DOHH2 (cell line): ENCODE data around the gene COL25A1.

Experiments
- H3F3A ChIP-seq: fragments of 200-600 bp; sonication (generic), shearing (Covaris generic); 2 replicates; pipeline ENCODE4 v1.6.0; 2016; ENCODE audit warnings: antibody characterized with exemption, mild to moderate bottlenecking; ENCODE audit not compliant: control insufficient read depth, insufficient read depth
- H3K27ac ChIP-seq: fragments of 200-600 bp; sonication (generic); 2 replicates; pipeline ENCODE4 v1.5.1; 2014; ENCODE audit warnings: low read depth, mild to moderate bottlenecking, low read length, moderate library complexity
- H3K27me3 ChIP-seq: fragments of 200-600 bp; sonication (generic); 2 replicates; pipeline ENCODE4 v1.6.1; 2014; ENCODE audit warnings: mild to moderate bottlenecking, low read length, mixed read lengths; ENCODE audit not compliant: control insufficient read depth
- H3K36me3 ChIP-seq: fragments of 200-600 bp; sonication (generic); 2 replicates; pipeline ENCODE4 v1.6.1; 2014; ENCODE audit warnings: mild to moderate bottlenecking, low read length, moderate library complexity, mixed read lengths; ENCODE audit not compliant: control insufficient read depth
- H3K4me1 ChIP-seq: fragments of 200-600 bp; sonication (generic); 2 replicates; pipeline ENCODE4 v1.6.1; 2014; ENCODE audit warnings: mild to moderate bottlenecking, low read length, mixed read lengths; ENCODE audit not compliant: control insufficient read depth
- H3K4me2 ChIP-seq: fragments of 200-600 bp; sonication (generic); 2 replicates; pipeline ENCODE4 v1.6.0; 2014; ENCODE audit warnings: mild to moderate bottlenecking, low read length, moderate library complexity
- H3K4me3 ChIP-seq: fragments of 200-600 bp; sonication (generic); 2 replicates; pipeline ENCODE4 v1.5.1; 2014; ENCODE audit warnings: mild to moderate bottlenecking, low read length, mixed read lengths
- H3K79me2 ChIP-seq: fragments of 200-600 bp; sonication (generic); 2 replicates; pipeline ENCODE4 v1.6.1; 2014; ENCODE audit warnings: mild to moderate bottlenecking, low read length, mixed read lengths; ENCODE audit not compliant: control insufficient read depth
- H3K9me2 ChIP-seq: fragments of 200-600 bp; sonication (generic); replicated peaks from 2 replicates; pipeline ENCODE4 v1.6.1; 2014; ENCODE audit warnings: mild to moderate bottlenecking, low read length, mixed read lengths; ENCODE audit not compliant: control insufficient read depth
- H3K9me3 ChIP-seq: fragments of 200-600 bp; sonication (generic); 2 replicates; pipeline ENCODE4 v1.6.1; 2014; ENCODE audit warnings: antibody characterized with exemption, low read length, mixed read lengths; ENCODE audit not compliant: control insufficient read depth, insufficient read depth
- H4K20me1 ChIP-seq: fragments of 200-600 bp; sonication (generic); 2 replicates; pipeline ENCODE4 v1.6.0; 2014; ENCODE audit warnings: low read depth, mild to moderate bottlenecking, antibody characterized with exemption, low read length, moderate library complexity; ENCODE audit not compliant: control insufficient read depth, insufficient read depth
- CTCF ChIP-seq: fragments of 200-600 bp; sonication (generic); IDR thresholded peaks from one replicate; pipeline ENCODE4 v1.5.1; 2014; ENCODE audit warnings: antibody characterized with exemption, mild to moderate bottlenecking, low read depth, low read length; ENCODE audit not compliant: poor library complexity, severe bottlenecking
- EZH2phosphoT487 ChIP-seq: fragments of 200-600 bp; sonication (generic); IDR thresholded peaks from 2 replicates; pipeline ENCODE4 v1.6.1; 2017; ENCODE audit warnings: borderline replicate concordance, mild to moderate bottlenecking, antibody characterized with exemption, low read length, moderate library complexity, mixed read lengths

The COL25A1 gene

GRCh38 chr4:109207061-109207460, 95.4 kb downstream of the COL25A1 start:
- no peaks in the 10 kb centered on the region for H4K20me1 ChIP-seq
- no peak overlapping the region for H3K4me2 ChIP-seq
- H3K36me3 ChIP-seq = no peaks in the 10 kb centered on the region
- H3K4me1 ChIP-seq = no peaks in the 10 kb centered on the region
- H3K9me3 ChIP-seq = no peaks in the 10 kb centered on the region
- H3K79me2 ChIP-seq = no peaks in the 10 kb centered on the region
- H3K4me3 ChIP-seq = no peak overlapping the region
- no peaks in the 10 kb centered on the region for H3K9me2 ChIP-seq
- no peak for TF ChIP-seq EZH2phosphoT487
- H3F3A ChIP-seq = no peaks in the 10 kb centered on the region
- H3K27me3 ChIP-seq = peaks cover 9% of the 10 kb centered on the region; the same call in 1 of the 2 replicates
- no peak overlapping the region for H3K27ac ChIP-seq

GRCh38 chr4:109206620-109207019, 95.8 kb downstream of the COL25A1 start:
- no peaks in the 10 kb centered on the region for H3F3A ChIP-seq
- no peaks in the 10 kb centered on the region for H3K79me2 ChIP-seq
- H3K36me3 ChIP-seq = no peaks in the 10 kb centered on the region
- no peak overlapping the region for H3K4me3 ChIP-seq
- no peak for TF ChIP-seq CTCF
- no peak for TF ChIP-seq EZH2phosphoT487
- no peaks in the 10 kb centered on the region for H4K20me1 ChIP-seq
- no peak overlapping the region for H3K4me2 ChIP-seq
- H3K4me1 ChIP-seq = no peaks in the 10 kb centered on the region
- H3K27me3 ChIP-seq = peaks cover 9% of the 10 kb centered on the region; the same call in 1 of the 2 replicates
- no peak overlapping the region for H3K27ac ChIP-seq
- H3K9me2 ChIP-seq = no peaks in the 10 kb centered on the region
- no peaks in the 10 kb centered on the region for H3K9me3 ChIP-seq

- H3K27ac ChIP-seq = no peak overlapping the region
- H3K9me3 ChIP-seq = no peaks in the 10 kb centered on the region
- no peak for TF ChIP-seq CTCF
- no peak for TF ChIP-seq EZH2phosphoT487
- no peak overlapping the region for H3K4me2 ChIP-seq
- H3K36me3 ChIP-seq = no peaks in the 10 kb centered on the region
- no peaks in the 10 kb centered on the region for H4K20me1 ChIP-seq
- H3K9me2 ChIP-seq = no peaks in the 10 kb centered on the region
- H3K4me3 ChIP-seq = no peak overlapping the region
- H3K79me2 ChIP-seq = no peaks in the 10 kb centered on the region
- H3K4me1 ChIP-seq = no peaks in the 10 kb centered on the region
- no peaks in the 10 kb centered on the region for H3F3A ChIP-seq
- H3K27me3 ChIP-seq = peaks cover 9% of the 10 kb centered on the region; the same call in 1 of the 2 replicates
Measured at GRCh38 chr4:109205186-109205585, 97.3 kb downstream of the COL25A1 start.

- H3F3A ChIP-seq = no peaks in the 10 kb centered on the region
- no peak for TF ChIP-seq EZH2phosphoT487
- no peak for TF ChIP-seq CTCF
- no peaks in the 10 kb centered on the region for H4K20me1 ChIP-seq
- no peaks in the 10 kb centered on the region for H3K27me3 ChIP-seq
- no peaks in the 10 kb centered on the region for H3K4me1 ChIP-seq
- H3K79me2 ChIP-seq = no peaks in the 10 kb centered on the region
- no peaks in the 10 kb centered on the region for H3K9me3 ChIP-seq
- H3K36me3 ChIP-seq = no peaks in the 10 kb centered on the region
- H3K4me2 ChIP-seq = no peak overlapping the region
- no peaks in the 10 kb centered on the region for H3K9me2 ChIP-seq
- no peak overlapping the region for H3K27ac ChIP-seq
- H3K4me3 ChIP-seq = no peak overlapping the region
Measured at GRCh38 chr4:109199585-109199984, 102.9 kb downstream of the COL25A1 start.
